H9 (cell line): ENCODE measurements around the gene ATP8A2. TPM values are rescaled to one million over a fixed set of nuclear protein-coding genes. Genes with fewer than 3 reads are reported as not detected.

Experiments
- DNase-seq: peaks from one replicate; pipeline ENCODE4 v3.0.0-alpha.2; 2017
- H2AFZ ChIP-seq: one replicate; pipeline ENCODE4 v1.6.1; 2013; ENCODE audit warnings: mild to moderate bottlenecking, low read length, control low read depth, moderate library complexity
- H2AK5ac ChIP-seq: 2 replicates; pipeline ENCODE4 v1.6.1; 2013; ENCODE audit warnings: low read length, control low read depth, mixed read lengths; ENCODE audit not compliant: insufficient read length
- H2BK120ac ChIP-seq: one replicate; pipeline ENCODE4 v1.6.1; 2013; ENCODE audit warnings: low read depth, mild to moderate bottlenecking, low read length, control low read depth, inconsistent platforms; ENCODE audit not compliant: poor library complexity, severe bottlenecking
- H2BK12ac ChIP-seq: 2 replicates; pipeline ENCODE4 v1.6.1; 2013; ENCODE audit warnings: low read length, control low read depth, mixed read lengths, low read depth; ENCODE audit not compliant: insufficient read length
- H2BK15ac ChIP-seq: 2 replicates; pipeline ENCODE4 v1.6.1; 2013; ENCODE audit warnings: low read depth, low read length, control low read depth
- H2BK20ac ChIP-seq: one replicate; pipeline ENCODE4 v1.6.1; 2013; ENCODE audit warnings: low read depth, mild to moderate bottlenecking, low read length, control low read depth, inconsistent platforms; ENCODE audit not compliant: poor library complexity, severe bottlenecking
- H2BK5ac ChIP-seq: 2 replicates; pipeline ENCODE4 v1.6.1; 2013; ENCODE audit warnings: low read length, control low read depth, mixed read lengths; ENCODE audit not compliant: insufficient read length
- H3K14ac ChIP-seq: 2 replicates; pipeline ENCODE4 v1.6.1; 2013; ENCODE audit warnings: low read length, control low read depth; ENCODE audit not compliant: insufficient read depth
- H3K18ac ChIP-seq: 2 replicates; pipeline ENCODE4 v1.6.1; 2013; ENCODE audit warnings: low read depth, mild to moderate bottlenecking, mixed read lengths, low read length, control low read depth; ENCODE audit not compliant: insufficient read length
- H3K23ac ChIP-seq: 2 replicates; pipeline ENCODE4 v1.6.1; 2013; ENCODE audit warnings: low read length, control low read depth, mixed read lengths, low read depth; ENCODE audit not compliant: insufficient read length
- H3K23me2 ChIP-seq: 2 replicates; pipeline ENCODE4 v1.6.1; 2013; ENCODE audit warnings: low read depth, mild to moderate bottlenecking, mixed read lengths, low read length, control low read depth; ENCODE audit not compliant: insufficient read length, poor library complexity, severe bottlenecking
- H3K27ac ChIP-seq: 2 replicates; pipeline ENCODE4 v1.5.1; 2013; ENCODE audit warnings: low read length, control low read depth, mixed read lengths, low read depth; ENCODE audit not compliant: insufficient read length
- H3K27me3 ChIP-seq: 2 replicates; pipeline ENCODE4 v1.6.1; 2013; ENCODE audit warnings: low read length, control low read depth, inconsistent platforms; ENCODE audit not compliant: insufficient read depth
- H3K4ac ChIP-seq: 2 replicates; pipeline ENCODE4 v1.6.1; 2013; ENCODE audit warnings: low read depth, mild to moderate bottlenecking, control low read depth, inconsistent platforms, low read length, moderate library complexity
- H3K4me1 ChIP-seq: 2 replicates; pipeline ENCODE4 v1.6.1; 2013; ENCODE audit warnings: low read length, control low read depth, inconsistent platforms; ENCODE audit not compliant: insufficient read depth
- H3K4me2 ChIP-seq: 2 replicates; pipeline ENCODE4 v1.6.1; 2013; ENCODE audit warnings: low read length, control low read depth, mixed read lengths; ENCODE audit not compliant: insufficient read length, insufficient read depth
- H3K56ac ChIP-seq: 2 replicates; pipeline ENCODE4 v1.6.1; 2013; ENCODE audit warnings: low read depth, mild to moderate bottlenecking, mixed read lengths, low read length, control low read depth; ENCODE audit not compliant: insufficient read length
- H3K79me1 ChIP-seq: 2 replicates; pipeline ENCODE4 v1.6.1; 2013; ENCODE audit warnings: low read depth, mild to moderate bottlenecking, moderate library complexity, low read length, control low read depth, inconsistent platforms; ENCODE audit not compliant: insufficient read depth, poor library complexity, severe bottlenecking
- H3K79me2 ChIP-seq: 2 replicates; pipeline ENCODE4 v1.6.1; 2013; ENCODE audit warnings: low read length, control low read depth, inconsistent platforms; ENCODE audit not compliant: insufficient read depth
- H3K9ac ChIP-seq: 2 replicates; pipeline ENCODE4 v1.6.1; 2013; ENCODE audit warnings: low read length, control low read depth, mixed read lengths; ENCODE audit not compliant: insufficient read length; ENCODE audit errors: extremely low read depth
- H3K9me3 ChIP-seq: one replicate; pipeline ENCODE4 v1.6.1; 2013; ENCODE audit warnings: low read depth, low read length, inconsistent platforms; ENCODE audit not compliant: control insufficient read depth
- H3T11ph ChIP-seq: one replicate; pipeline ENCODE4 v1.6.1; 2013; ENCODE audit warnings: mild to moderate bottlenecking, low read length, control low read depth, inconsistent platforms
- H4K20me1 ChIP-seq: one replicate; pipeline ENCODE4 v1.6.1; 2013; ENCODE audit not compliant: control insufficient read depth, insufficient read length, insufficient read depth
- H4K5ac ChIP-seq: 2 replicates; pipeline ENCODE4 v1.6.1; 2013; ENCODE audit warnings: low read depth, mild to moderate bottlenecking, mixed read lengths, low read length, control low read depth; ENCODE audit not compliant: insufficient read length
- H4K8ac ChIP-seq: replicated peaks from 2 replicates; pipeline ENCODE4 v1.6.1; 2013; ENCODE audit warnings: low read length, control low read depth, mixed read lengths, low read depth; ENCODE audit not compliant: insufficient read length
- H4K91ac ChIP-seq: 2 replicates; pipeline ENCODE4 v1.6.1; 2013; ENCODE audit warnings: low read depth, mild to moderate bottlenecking, moderate library complexity, mixed read lengths, low read length, control low read depth; ENCODE audit not compliant: insufficient read length
- H3K27ac Mint-ChIP-seq, 3 experiments: 2 replicates in 2 of 3; 3 replicates in 1 of 3; pipeline ENCODE4 v1.8.0; 2020 to 2021; ENCODE audit warnings: mixed read lengths in 3 of 3, mild to moderate bottlenecking in 1 of 3, moderate library complexity in 1 of 3
- H3K27me3 Mint-ChIP-seq: 2 replicates; pipeline ENCODE4 v1.8.0; 2021; ENCODE audit warnings: low read depth, mild to moderate bottlenecking, moderate library complexity, mixed read lengths
- H3K36me3 Mint-ChIP-seq, 3 experiments: 2 replicates in 2 of 3; 3 replicates in 1 of 3; pipeline ENCODE4 v1.8.0; 2020 to 2021; ENCODE audit warnings: low read depth in 3 of 3, mixed read lengths in 3 of 3; ENCODE audit not compliant: insufficient read depth in 1 of 3
- H3K4me1 Mint-ChIP-seq, 2 experiments: 2 replicates each; pipeline ENCODE4 v1.8.0; 2020; ENCODE audit warnings: mixed read lengths in 2 of 2
- H3K4me3 Mint-ChIP-seq, 2 experiments: 2 replicates in 1 of 2; 3 replicates in 1 of 2; pipeline ENCODE4 v1.8.0; 2020 to 2021; ENCODE audit warnings: mild to moderate bottlenecking in 2 of 2, mixed read lengths in 2 of 2, moderate library complexity in 1 of 2
- H3K9me3 Mint-ChIP-seq, 2 experiments: 2 replicates in 1 of 2; 3 replicates in 1 of 2; pipeline ENCODE4 v1.8.0; 2020; ENCODE audit warnings: mild to moderate bottlenecking in 2 of 2, mixed read lengths in 2 of 2, moderate library complexity in 1 of 2
- WGBS: extraction: QIAGEN DNeasy Blood & Tissue Kit; methylation state at CpG from one replicate; pipeline ENCODE4 v1.1.7; 2013; ENCODE audit warnings: missing lambda C conversion rate, low lambda C conversion rate, mixed read lengths; ENCODE audit not compliant: insufficient read length; ENCODE audit errors: extremely low coverage; 5-methylcytosine and 5-hydroxymethylcytosine counted together
- total RNA-seq: library from RNA; stranded (reverse); gene quantifications from 2 replicates; pipeline ENCODE4 v1.2.1, GENCODE V29; 2021
- TF ChIP-seq, protein P1 (sequence below): fragments of 200-600 bp; sonication (generic); conservative IDR thresholded peaks from 3 replicates; pipeline ENCODE4 v1.8.0; 2021; ENCODE audit warnings: antibody characterized with exemption, mild to moderate bottlenecking

ATP8A2 gene
- total RNA-seq, 1 experiment from 2014 or later = 18.2 TPM

DNA sequence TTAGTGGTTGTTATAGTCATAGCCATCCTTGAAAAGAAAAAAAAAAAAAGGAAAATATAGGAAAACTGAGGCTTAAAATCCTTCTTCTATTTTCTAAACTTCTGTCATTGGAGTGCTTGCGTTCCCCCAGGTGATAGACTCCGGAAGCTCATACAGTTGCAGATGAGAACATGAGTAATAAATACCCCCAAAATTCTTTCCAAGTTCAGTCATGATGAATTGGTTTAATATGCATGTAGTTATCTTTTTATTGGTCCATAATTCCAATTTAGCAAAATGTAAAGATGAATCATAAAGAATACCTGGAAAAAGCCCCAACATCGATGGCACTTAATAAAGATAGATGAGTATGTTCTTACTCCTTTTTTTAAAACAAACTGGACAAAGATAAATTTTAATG lies 487.8 kb downstream of the ATP8A2 start:
- Histone ChIP-seq H2AK5ac (no peak overlapping the region), H2BK20ac (no peak overlapping the region), H2BK5ac (no peak overlapping the region), H2AFZ (no peak overlapping the region), H4K8ac (no peak overlapping the region), H3K4me1 (no peaks in the 10 kb centered on the region), H3K14ac (no peak overlapping the region), H3K4me2 (no peak overlapping the region), H3K79me2 (no peaks in the 10 kb centered on the region), H3K4ac (no peak overlapping the region), H3K23ac (no peak overlapping the region), H3K23me2 (no peaks in the 10 kb centered on the region), H2BK15ac (no peak overlapping the region), H4K20me1 (no peaks in the 10 kb centered on the region), H2BK120ac (no peak overlapping the region), H3K27ac (no peak overlapping the region), H3T11ph (no peak overlapping the region), H3K79me1 (no peaks in the 10 kb centered on the region), H4K91ac (no peak overlapping the region), H3K56ac (no peak overlapping the region), H3K9me3 (no peaks in the 10 kb centered on the region), H4K5ac (no peak overlapping the region), H3K9ac (no peak overlapping the region), H3K18ac (no peak overlapping the region), H3K27me3 (no peaks in the 10 kb centered on the region), H2BK12ac (no peak overlapping the region)
- TF ChIP-seq, protein P1, sequence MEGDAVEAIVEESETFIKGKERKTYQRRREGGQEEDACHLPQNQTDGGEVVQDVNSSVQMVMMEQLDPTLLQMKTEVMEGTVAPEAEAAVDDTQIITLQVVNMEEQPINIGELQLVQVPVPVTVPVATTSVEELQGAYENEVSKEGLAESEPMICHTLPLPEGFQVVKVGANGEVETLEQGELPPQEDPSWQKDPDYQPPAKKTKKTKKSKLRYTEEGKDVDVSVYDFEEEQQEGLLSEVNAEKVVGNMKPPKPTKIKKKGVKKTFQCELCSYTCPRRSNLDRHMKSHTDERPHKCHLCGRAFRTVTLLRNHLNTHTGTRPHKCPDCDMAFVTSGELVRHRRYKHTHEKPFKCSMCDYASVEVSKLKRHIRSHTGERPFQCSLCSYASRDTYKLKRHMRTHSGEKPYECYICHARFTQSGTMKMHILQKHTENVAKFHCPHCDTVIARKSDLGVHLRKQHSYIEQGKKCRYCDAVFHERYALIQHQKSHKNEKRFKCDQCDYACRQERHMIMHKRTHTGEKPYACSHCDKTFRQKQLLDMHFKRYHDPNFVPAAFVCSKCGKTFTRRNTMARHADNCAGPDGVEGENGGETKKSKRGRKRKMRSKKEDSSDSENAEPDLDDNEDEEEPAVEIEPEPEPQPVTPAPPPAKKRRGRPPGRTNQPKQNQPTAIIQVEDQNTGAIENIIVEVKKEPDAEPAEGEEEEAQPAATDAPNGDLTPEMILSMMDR = no peak
- DNase-seq = no peak
- no peaks in the 10 kb centered on the region for H3K9me3 Mint-ChIP-seq
- peaks cover 0 to 2% (median 0%) of the 10 kb centered on the region in 3 experiments; a peak in 3 of 7 replicates for H3K36me3 Mint-ChIP-seq
- WGBS = no CpG with 5 or more reads among the region's 3 CpGs
- H3K27me3 Mint-ChIP-seq = no peaks in the 10 kb centered on the region
- no peak overlapping the region for H3K27ac Mint-ChIP-seq
- H3K4me1 Mint-ChIP-seq = peaks cover 0 to 3% of the 10 kb centered on the region in 2 experiments; a peak in 1 of 4 replicates
- H3K4me3 Mint-ChIP-seq = no peak overlapping the region
